ENCODE data around the gene PDE4B.

DNA sequence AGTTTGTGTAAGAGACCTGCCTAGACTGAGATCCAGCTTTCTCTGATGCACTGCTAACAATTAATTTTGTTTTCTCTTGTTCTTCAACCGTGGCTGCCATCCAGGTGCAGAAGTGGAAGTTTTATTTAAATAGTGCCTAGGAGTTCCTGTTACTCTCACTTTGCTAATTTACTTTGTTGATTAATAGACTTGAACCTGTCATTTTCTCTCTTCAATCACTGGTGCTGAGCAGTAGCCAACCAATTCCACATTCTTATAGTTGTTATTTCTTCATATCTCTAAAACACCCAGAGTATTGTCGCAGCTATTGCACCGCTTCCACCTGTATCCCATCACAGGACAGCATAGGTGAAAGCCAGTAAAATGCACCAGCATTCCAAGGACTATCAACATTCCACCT, 157.2 kb downstream of the PDE4B start:
- TF ChIP-seq CTCF (IDR thresholded peaks at IDR 0.05) (no peak), POLR2AphosphoS5 (IDR thresholded peaks at IDR 0.05; ENCODE audit: insufficient read depth in 1 of 2, low read depth in 1 of 2) (no peak), POLR2A (IDR thresholded peaks at IDR 0.05) (no peak)

Measured in vagina (tissue), 2 donors.